H9 (cell line): Measurements from ENCODE around the gene DNAH8. TPM values are rescaled to one million over a fixed set of nuclear protein-coding genes. Genes with fewer than 3 reads are reported as not detected.

Experiments used
- DNase-seq: peaks from one replicate; pipeline ENCODE4 v3.0.0-alpha.2; 2017
- H2AFZ ChIP-seq: one replicate; pipeline ENCODE4 v1.6.1; 2013; ENCODE audit warnings: mild to moderate bottlenecking, low read length, control low read depth, moderate library complexity
- H2AK5ac ChIP-seq: 2 replicates; pipeline ENCODE4 v1.6.1; 2013; ENCODE audit warnings: low read length, control low read depth, mixed read lengths; ENCODE audit not compliant: insufficient read length
- H2BK120ac ChIP-seq: one replicate; pipeline ENCODE4 v1.6.1; 2013; ENCODE audit warnings: low read depth, mild to moderate bottlenecking, low read length, control low read depth, inconsistent platforms; ENCODE audit not compliant: poor library complexity, severe bottlenecking
- H2BK12ac ChIP-seq: 2 replicates; pipeline ENCODE4 v1.6.1; 2013; ENCODE audit warnings: low read length, control low read depth, mixed read lengths, low read depth; ENCODE audit not compliant: insufficient read length
- H2BK15ac ChIP-seq: 2 replicates; pipeline ENCODE4 v1.6.1; 2013; ENCODE audit warnings: low read depth, low read length, control low read depth
- H2BK20ac ChIP-seq: one replicate; pipeline ENCODE4 v1.6.1; 2013; ENCODE audit warnings: low read depth, mild to moderate bottlenecking, low read length, control low read depth, inconsistent platforms; ENCODE audit not compliant: poor library complexity, severe bottlenecking
- H2BK5ac ChIP-seq: 2 replicates; pipeline ENCODE4 v1.6.1; 2013; ENCODE audit warnings: low read length, control low read depth, mixed read lengths; ENCODE audit not compliant: insufficient read length
- H3K14ac ChIP-seq: 2 replicates; pipeline ENCODE4 v1.6.1; 2013; ENCODE audit warnings: low read length, control low read depth; ENCODE audit not compliant: insufficient read depth
- H3K18ac ChIP-seq: 2 replicates; pipeline ENCODE4 v1.6.1; 2013; ENCODE audit warnings: low read depth, mild to moderate bottlenecking, mixed read lengths, low read length, control low read depth; ENCODE audit not compliant: insufficient read length
- H3K23ac ChIP-seq: 2 replicates; pipeline ENCODE4 v1.6.1; 2013; ENCODE audit warnings: low read length, control low read depth, mixed read lengths, low read depth; ENCODE audit not compliant: insufficient read length
- H3K23me2 ChIP-seq: 2 replicates; pipeline ENCODE4 v1.6.1; 2013; ENCODE audit warnings: low read depth, mild to moderate bottlenecking, mixed read lengths, low read length, control low read depth; ENCODE audit not compliant: insufficient read length, poor library complexity, severe bottlenecking
- H3K27ac ChIP-seq: 2 replicates; pipeline ENCODE4 v1.5.1; 2013; ENCODE audit warnings: low read length, control low read depth, mixed read lengths, low read depth; ENCODE audit not compliant: insufficient read length
- H3K27me3 ChIP-seq: 2 replicates; pipeline ENCODE4 v1.6.1; 2013; ENCODE audit warnings: low read length, control low read depth, inconsistent platforms; ENCODE audit not compliant: insufficient read depth
- H3K4ac ChIP-seq: 2 replicates; pipeline ENCODE4 v1.6.1; 2013; ENCODE audit warnings: low read depth, mild to moderate bottlenecking, control low read depth, inconsistent platforms, low read length, moderate library complexity
- H3K4me1 ChIP-seq: 2 replicates; pipeline ENCODE4 v1.6.1; 2013; ENCODE audit warnings: low read length, control low read depth, inconsistent platforms; ENCODE audit not compliant: insufficient read depth
- H3K4me2 ChIP-seq: 2 replicates; pipeline ENCODE4 v1.6.1; 2013; ENCODE audit warnings: low read length, control low read depth, mixed read lengths; ENCODE audit not compliant: insufficient read length, insufficient read depth
- H3K56ac ChIP-seq: 2 replicates; pipeline ENCODE4 v1.6.1; 2013; ENCODE audit warnings: low read depth, mild to moderate bottlenecking, mixed read lengths, low read length, control low read depth; ENCODE audit not compliant: insufficient read length
- H3K79me1 ChIP-seq: 2 replicates; pipeline ENCODE4 v1.6.1; 2013; ENCODE audit warnings: low read depth, mild to moderate bottlenecking, moderate library complexity, low read length, control low read depth, inconsistent platforms; ENCODE audit not compliant: insufficient read depth, poor library complexity, severe bottlenecking
- H3K79me2 ChIP-seq: 2 replicates; pipeline ENCODE4 v1.6.1; 2013; ENCODE audit warnings: low read length, control low read depth, inconsistent platforms; ENCODE audit not compliant: insufficient read depth
- H3K9ac ChIP-seq: 2 replicates; pipeline ENCODE4 v1.6.1; 2013; ENCODE audit warnings: low read length, control low read depth, mixed read lengths; ENCODE audit not compliant: insufficient read length; ENCODE audit errors: extremely low read depth
- H3K9me3 ChIP-seq: one replicate; pipeline ENCODE4 v1.6.1; 2013; ENCODE audit warnings: low read depth, low read length, inconsistent platforms; ENCODE audit not compliant: control insufficient read depth
- H3T11ph ChIP-seq: one replicate; pipeline ENCODE4 v1.6.1; 2013; ENCODE audit warnings: mild to moderate bottlenecking, low read length, control low read depth, inconsistent platforms
- H4K20me1 ChIP-seq: one replicate; pipeline ENCODE4 v1.6.1; 2013; ENCODE audit not compliant: control insufficient read depth, insufficient read length, insufficient read depth
- H4K5ac ChIP-seq: 2 replicates; pipeline ENCODE4 v1.6.1; 2013; ENCODE audit warnings: low read depth, mild to moderate bottlenecking, mixed read lengths, low read length, control low read depth; ENCODE audit not compliant: insufficient read length
- H4K8ac ChIP-seq: replicated peaks from 2 replicates; pipeline ENCODE4 v1.6.1; 2013; ENCODE audit warnings: low read length, control low read depth, mixed read lengths, low read depth; ENCODE audit not compliant: insufficient read length
- H4K91ac ChIP-seq: 2 replicates; pipeline ENCODE4 v1.6.1; 2013; ENCODE audit warnings: low read depth, mild to moderate bottlenecking, moderate library complexity, mixed read lengths, low read length, control low read depth; ENCODE audit not compliant: insufficient read length
- H3K27ac Mint-ChIP-seq, 3 experiments: 2 replicates in 2 of 3; 3 replicates in 1 of 3; pipeline ENCODE4 v1.8.0; 2020 to 2021; ENCODE audit warnings: mixed read lengths in 3 of 3, mild to moderate bottlenecking in 1 of 3, moderate library complexity in 1 of 3
- H3K27me3 Mint-ChIP-seq: 2 replicates; pipeline ENCODE4 v1.8.0; 2021; ENCODE audit warnings: low read depth, mild to moderate bottlenecking, moderate library complexity, mixed read lengths
- H3K36me3 Mint-ChIP-seq, 3 experiments: 2 replicates in 2 of 3; 3 replicates in 1 of 3; pipeline ENCODE4 v1.8.0; 2020 to 2021; ENCODE audit warnings: low read depth in 3 of 3, mixed read lengths in 3 of 3; ENCODE audit not compliant: insufficient read depth in 1 of 3
- H3K4me1 Mint-ChIP-seq, 2 experiments: 2 replicates each; pipeline ENCODE4 v1.8.0; 2020; ENCODE audit warnings: mixed read lengths in 2 of 2
- H3K4me3 Mint-ChIP-seq, 2 experiments: 2 replicates in 1 of 2; 3 replicates in 1 of 2; pipeline ENCODE4 v1.8.0; 2020 to 2021; ENCODE audit warnings: mild to moderate bottlenecking in 2 of 2, mixed read lengths in 2 of 2, moderate library complexity in 1 of 2
- H3K9me3 Mint-ChIP-seq, 2 experiments: 2 replicates in 1 of 2; 3 replicates in 1 of 2; pipeline ENCODE4 v1.8.0; 2020; ENCODE audit warnings: mild to moderate bottlenecking in 2 of 2, mixed read lengths in 2 of 2, moderate library complexity in 1 of 2
- WGBS: extraction: QIAGEN DNeasy Blood & Tissue Kit; methylation state at CpG from one replicate; pipeline ENCODE4 v1.1.7; 2013; ENCODE audit warnings: missing lambda C conversion rate, low lambda C conversion rate, mixed read lengths; ENCODE audit not compliant: insufficient read length; ENCODE audit errors: extremely low coverage; 5-methylcytosine and 5-hydroxymethylcytosine counted together
- total RNA-seq: library from RNA; stranded (reverse); gene quantifications from 2 replicates; pipeline ENCODE4 v1.2.1, GENCODE V29; 2021
- TF ChIP-seq, protein P1 (sequence below): fragments of 200-600 bp; sonication (generic); conservative IDR thresholded peaks from 3 replicates; pipeline ENCODE4 v1.8.0; 2021; ENCODE audit warnings: antibody characterized with exemption, mild to moderate bottlenecking

Gene DNAH8
- total RNA-seq, 1 experiment from 2014 or later: not detected

DNA sequence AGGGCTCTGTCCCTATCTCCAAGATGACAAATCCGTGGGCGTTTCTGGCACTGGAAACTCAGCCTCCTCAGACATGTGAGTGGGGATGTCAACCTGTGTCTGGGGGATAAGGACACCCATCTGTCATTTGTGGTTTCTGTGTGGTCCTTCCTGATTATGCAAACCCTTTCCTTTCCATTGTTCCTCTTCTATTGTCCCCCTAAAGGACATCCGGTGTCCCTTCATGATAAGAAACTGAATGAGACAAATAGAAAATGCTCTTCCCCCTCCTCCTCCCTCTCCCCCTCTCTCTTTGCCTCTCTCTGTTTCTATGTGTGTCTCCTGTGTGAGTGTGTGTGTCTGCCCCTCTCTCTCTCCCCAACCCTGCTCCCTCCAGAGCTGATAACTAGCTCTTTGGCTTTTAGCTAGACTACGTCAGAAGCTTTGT is 322.0 kb downstream of the DNAH8 start:
- H3K4me1 ChIP-seq: no peaks in the 10 kb centered on the region
- no peak overlapping the region for H3K23ac ChIP-seq
- no peak overlapping the region for H3K27ac Mint-ChIP-seq
- H2BK15ac ChIP-seq: no peak overlapping the region
- TF ChIP-seq, protein P1, sequence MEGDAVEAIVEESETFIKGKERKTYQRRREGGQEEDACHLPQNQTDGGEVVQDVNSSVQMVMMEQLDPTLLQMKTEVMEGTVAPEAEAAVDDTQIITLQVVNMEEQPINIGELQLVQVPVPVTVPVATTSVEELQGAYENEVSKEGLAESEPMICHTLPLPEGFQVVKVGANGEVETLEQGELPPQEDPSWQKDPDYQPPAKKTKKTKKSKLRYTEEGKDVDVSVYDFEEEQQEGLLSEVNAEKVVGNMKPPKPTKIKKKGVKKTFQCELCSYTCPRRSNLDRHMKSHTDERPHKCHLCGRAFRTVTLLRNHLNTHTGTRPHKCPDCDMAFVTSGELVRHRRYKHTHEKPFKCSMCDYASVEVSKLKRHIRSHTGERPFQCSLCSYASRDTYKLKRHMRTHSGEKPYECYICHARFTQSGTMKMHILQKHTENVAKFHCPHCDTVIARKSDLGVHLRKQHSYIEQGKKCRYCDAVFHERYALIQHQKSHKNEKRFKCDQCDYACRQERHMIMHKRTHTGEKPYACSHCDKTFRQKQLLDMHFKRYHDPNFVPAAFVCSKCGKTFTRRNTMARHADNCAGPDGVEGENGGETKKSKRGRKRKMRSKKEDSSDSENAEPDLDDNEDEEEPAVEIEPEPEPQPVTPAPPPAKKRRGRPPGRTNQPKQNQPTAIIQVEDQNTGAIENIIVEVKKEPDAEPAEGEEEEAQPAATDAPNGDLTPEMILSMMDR: no peak
- H3K9me3 ChIP-seq: no peaks in the 10 kb centered on the region
- H3T11ph ChIP-seq: no peak overlapping the region
- H3K27ac ChIP-seq: no peak overlapping the region
- no peaks in the 10 kb centered on the region for H3K23me2 ChIP-seq
- no peak overlapping the region for H2BK5ac ChIP-seq
- no peak overlapping the region for H3K4me3 Mint-ChIP-seq
- H2BK120ac ChIP-seq: no peak overlapping the region
- H3K4ac ChIP-seq: no peak overlapping the region
- no peak overlapping the region for H4K8ac ChIP-seq
- H3K4me1 Mint-ChIP-seq: peaks cover 14 to 19% of the 10 kb centered on the region in 2 experiments
- no peaks in the 10 kb centered on the region for H3K9me3 Mint-ChIP-seq
- no peak overlapping the region for H3K9ac ChIP-seq
- H3K36me3 Mint-ChIP-seq: no peaks in the 10 kb centered on the region
- H4K91ac ChIP-seq: no peak overlapping the region
- no peak overlapping the region for H3K18ac ChIP-seq
- H3K56ac ChIP-seq: no peak overlapping the region
- H3K4me2 ChIP-seq: no peak overlapping the region
- H2BK12ac ChIP-seq: no peak overlapping the region
- no peaks in the 10 kb centered on the region for H4K20me1 ChIP-seq
- H3K14ac ChIP-seq: no peak overlapping the region
- no peak overlapping the region for H4K5ac ChIP-seq
- no peaks in the 10 kb centered on the region for H3K79me2 ChIP-seq
- H3K27me3 Mint-ChIP-seq: peaks cover 80% of the 10 kb centered on the region
- no peaks in the 10 kb centered on the region for H3K79me1 ChIP-seq
- no peak overlapping the region for H2AFZ ChIP-seq
- no peak overlapping the region for H2BK20ac ChIP-seq
- WGBS: no CpG with 5 or more reads among the region's 4 CpGs
- no peak overlapping the region for H2AK5ac ChIP-seq
- no peak for DNase-seq
- H3K27me3 ChIP-seq: no peaks in the 10 kb centered on the region; the same call in 1 of the 2 replicates
